Peyer's patch (tissue), 4 donors: ENCODE results near the gene GPR37L1.

Source experiments
- CTCF ChIP-seq, 6 experiments: fragments of 450-650 bp in 4 of 6; fragments of 200-600 bp in 2 of 6; sonication (generic) in 1 of 6; IDR thresholded peaks; one replicate each; pipeline ENCODE4 v1.5.1; 2017 to 2019; ENCODE audit warnings: antibody characterized with exemption in 6 of 6, mild to moderate bottlenecking in 3 of 6, moderate library complexity in 1 of 6
- POLR2A ChIP-seq, 2 donors: fragments of 450-650 bp; IDR thresholded peaks; one replicate each; pipeline ENCODE4 v1.5.1; 2017; ENCODE audit warnings: antibody characterized with exemption in 2 of 2, mild to moderate bottlenecking in 2 of 2, moderate library complexity in 2 of 2

GRCh38 chr1:202110977-202111376 is 11.7 kb upstream of the GPR37L1 start:
- TF ChIP-seq POLR2A (IDR thresholded peaks at IDR 0.05) (no peak), CTCF (IDR thresholded peaks at IDR 0.05) (no peak)
